SK-N-SH treated with all-trans-retinoic acid at 6 μM for 48 hours (cell line): Measurements from ENCODE around the gene L1CAM.

Experiments
- ATAC-seq: fragments of 200-7000 bp; cut with Tn5 transposase; 3 replicates; pipeline ENCODE4 v1.9.1; 2020; ENCODE audit warnings: mild to moderate bottlenecking, moderate library complexity
- ARNTL ChIP-seq: fragments of 450-650 bp; formaldehyde crosslinking; IDR thresholded peaks from 2 replicates; pipeline ENCODE4 v1.5.0; 2020; ENCODE audit warnings: low read depth, mild to moderate bottlenecking, moderate library complexity, borderline replicate concordance
- BACH2 ChIP-seq: fragments of 250-450 bp; sonication (Bioruptor Pico); IDR thresholded peaks from 2 replicates; pipeline ENCODE4 v1.9.0; 2021; ENCODE audit warnings: mild to moderate bottlenecking, borderline replicate concordance
- CREB5 ChIP-seq: fragments of 250-450 bp; sonication (Bioruptor Pico); IDR thresholded peaks from 2 replicates; pipeline ENCODE4 v1.5.1; 2020; ENCODE audit warnings: low read depth, mild to moderate bottlenecking, moderate library complexity
- CSDC2 ChIP-seq: fragments of 250-450 bp; sonication (Bioruptor Pico); IDR thresholded peaks from 2 replicates; pipeline ENCODE4 v1.5.0; 2020; ENCODE audit warnings: mild to moderate bottlenecking, moderate library complexity
- ESRRG ChIP-seq: fragments of 250-450 bp; sonication (Bioruptor Pico); IDR thresholded peaks from 2 replicates; pipeline ENCODE4 v1.6.1; 2021; ENCODE audit warnings: mild to moderate bottlenecking
- GLIS3 ChIP-seq: fragments of 250-450 bp; sonication (Bioruptor Pico); IDR thresholded peaks from 2 replicates; pipeline ENCODE4 v1.5.0; 2020; ENCODE audit warnings: mild to moderate bottlenecking, moderate library complexity
- ISL1 ChIP-seq: fragments of 250-450 bp; sonication (Bioruptor Pico); IDR thresholded peaks from 2 replicates; pipeline ENCODE4 v2.1.2; 2022; ENCODE audit warnings: mild to moderate bottlenecking, moderate library complexity
- OSR1 ChIP-seq: fragments of 250-450 bp; sonication (Bioruptor Pico); IDR thresholded peaks from 2 replicates; pipeline ENCODE4 v1.8.0; 2022; ENCODE audit warnings: moderate library complexity, mild to moderate bottlenecking, inconsistent platforms
- PPARA ChIP-seq: fragments of 250-450 bp; sonication (Bioruptor Pico); IDR thresholded peaks from 2 replicates; pipeline ENCODE4 v1.5.0; 2020; ENCODE audit warnings: mild to moderate bottlenecking, borderline replicate concordance
- RARB ChIP-seq: fragments of 250-450 bp; sonication (Bioruptor Pico); IDR thresholded peaks from 2 replicates; pipeline ENCODE4 v1.8.0; 2021; ENCODE audit warnings: mild to moderate bottlenecking, moderate library complexity
- SNAI2 ChIP-seq: fragments of 250-450 bp; sonication (Bioruptor Pico); IDR thresholded peaks from 2 replicates; pipeline ENCODE4 v1.5.0; 2020; ENCODE audit warnings: mild to moderate bottlenecking, moderate library complexity
- TCF4 ChIP-seq: fragments of 250-450 bp; sonication (Bioruptor Pico); IDR thresholded peaks from 2 replicates; pipeline ENCODE4 v1.8.0; 2021; ENCODE audit warnings: mild to moderate bottlenecking, moderate library complexity, borderline replicate concordance
- TOX ChIP-seq: fragments of 250-450 bp; sonication (Bioruptor Pico); IDR thresholded peaks from 2 replicates; pipeline ENCODE4 v1.8.0; 2021; ENCODE audit warnings: mild to moderate bottlenecking, moderate library complexity, borderline replicate concordance
- TSHZ2 ChIP-seq: fragments of 250-450 bp; sonication (Bioruptor Pico); IDR thresholded peaks from 2 replicates; pipeline ENCODE4 v1.5.0; 2020; ENCODE audit warnings: mild to moderate bottlenecking, moderate library complexity
- ZC3H10 ChIP-seq: fragments of 250-450 bp; sonication (Bioruptor Pico); IDR thresholded peaks from 2 replicates; pipeline ENCODE4 v1.5.1; 2021; ENCODE audit warnings: mild to moderate bottlenecking, moderate library complexity
- ZFP3 ChIP-seq: fragments of 250-450 bp; sonication (Bioruptor Pico); IDR thresholded peaks from 2 replicates; pipeline ENCODE4 v1.5.0; 2020; ENCODE audit warnings: mild to moderate bottlenecking, moderate library complexity
- ZFP30 ChIP-seq: fragments of 450-650 bp; formaldehyde crosslinking; IDR thresholded peaks from 2 replicates; pipeline ENCODE4 v1.5.0; 2022; ENCODE audit warnings: mild to moderate bottlenecking, moderate library complexity
- ZNF565 ChIP-seq: fragments of 450-650 bp; formaldehyde crosslinking; conservative IDR thresholded peaks from 2 replicates; pipeline ENCODE4 v1.5.0; 2020; ENCODE audit warnings: low read depth, mild to moderate bottlenecking, moderate library complexity
- ZNF70 ChIP-seq: fragments of 450-650 bp; formaldehyde crosslinking; IDR thresholded peaks from 2 replicates; pipeline ENCODE4 v1.5.0; 2020; ENCODE audit warnings: mild to moderate bottlenecking, moderate library complexity
- ZNF8 ChIP-seq: fragments of 450-650 bp; formaldehyde crosslinking; IDR thresholded peaks from 2 replicates; pipeline ENCODE4 v1.5.0; 2020; ENCODE audit warnings: mild to moderate bottlenecking, moderate library complexity
- TF ChIP-seq, protein P1 (sequence below): fragments of 250-450 bp; sonication (Bioruptor Pico); IDR thresholded peaks from 2 replicates; pipeline ENCODE4 v1.8.0; 2021; ENCODE audit warnings: low read depth, mild to moderate bottlenecking, moderate library complexity, borderline replicate concordance
- TF ChIP-seq, protein P2 (sequence below): fragments of 250-450 bp; sonication (Bioruptor Pico); IDR thresholded peaks from 2 replicates; pipeline ENCODE4 v1.8.0; 2020; ENCODE audit warnings: mild to moderate bottlenecking, moderate library complexity, borderline replicate concordance

The L1CAM gene

DNA sequence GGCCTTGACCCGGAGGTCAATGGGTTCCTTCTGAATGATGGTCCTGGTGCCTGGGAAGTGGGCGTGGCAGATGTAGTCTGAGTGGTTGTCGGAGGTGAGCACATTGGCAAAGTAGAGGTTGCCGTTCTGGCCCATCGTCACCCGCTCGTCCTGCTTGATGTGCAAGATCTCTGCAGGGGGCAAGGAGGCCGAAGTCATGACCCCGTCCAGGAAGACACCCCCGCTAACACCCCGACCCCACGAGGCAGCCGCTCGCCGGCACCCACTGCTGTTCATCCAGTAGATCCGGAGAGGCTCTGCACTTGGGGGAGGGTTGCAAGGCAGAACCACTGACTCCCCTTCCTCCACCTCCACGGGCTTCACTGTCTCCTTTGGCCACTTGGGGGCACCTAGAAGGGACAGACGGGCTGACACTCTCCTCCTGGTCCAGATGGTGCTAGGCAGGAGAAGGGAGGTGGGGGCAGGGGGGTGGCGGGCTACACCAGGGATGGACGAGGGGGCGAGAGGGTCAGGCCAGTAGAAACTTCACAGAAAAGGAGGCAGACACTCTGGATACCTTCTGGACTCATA, 15.1 kb downstream of the L1CAM start:
- no peak for TF ChIP-seq ZFP3 (CRISPR knock-in tag)
- TF ChIP-seq ZNF8 (CRISPR knock-in tag): no peak
- TF ChIP-seq CSDC2: no peak
- TF ChIP-seq TOX (CRISPR knock-in tag): no peak
- TF ChIP-seq TSHZ2 (CRISPR knock-in tag): no peak
- TF ChIP-seq BACH2 (CRISPR knock-in tag): no peak
- TF ChIP-seq TCF4 (CRISPR knock-in tag): no peak
- TF ChIP-seq ZNF70 (CRISPR knock-in tag): no peak
- TF ChIP-seq RARB: no peak
- TF ChIP-seq ZFP30 (CRISPR knock-in tag): no peak
- no peak for TF ChIP-seq CREB5 (CRISPR knock-in tag)
- no peak for TF ChIP-seq SNAI2
- TF ChIP-seq, protein P1, sequence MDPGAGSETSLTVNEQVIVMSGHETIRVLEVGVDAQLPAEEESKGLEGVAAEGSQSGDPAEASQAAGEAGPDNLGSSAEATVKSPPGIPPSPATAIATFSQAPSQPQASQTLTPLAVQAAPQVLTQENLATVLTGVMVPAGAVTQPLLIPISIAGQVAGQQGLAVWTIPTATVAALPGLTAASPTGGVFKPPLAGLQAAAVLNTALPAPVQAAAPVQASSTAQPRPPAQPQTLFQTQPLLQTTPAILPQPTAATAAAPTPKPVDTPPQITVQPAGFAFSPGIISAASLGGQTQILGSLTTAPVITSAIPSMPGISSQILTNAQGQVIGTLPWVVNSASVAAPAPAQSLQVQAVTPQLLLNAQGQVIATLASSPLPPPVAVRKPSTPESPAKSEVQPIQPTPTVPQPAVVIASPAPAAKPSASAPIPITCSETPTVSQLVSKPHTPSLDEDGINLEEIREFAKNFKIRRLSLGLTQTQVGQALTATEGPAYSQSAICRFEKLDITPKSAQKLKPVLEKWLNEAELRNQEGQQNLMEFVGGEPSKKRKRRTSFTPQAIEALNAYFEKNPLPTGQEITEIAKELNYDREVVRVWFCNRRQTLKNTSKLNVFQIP (CRISPR knock-in tag): no peak
- TF ChIP-seq, protein P2, sequence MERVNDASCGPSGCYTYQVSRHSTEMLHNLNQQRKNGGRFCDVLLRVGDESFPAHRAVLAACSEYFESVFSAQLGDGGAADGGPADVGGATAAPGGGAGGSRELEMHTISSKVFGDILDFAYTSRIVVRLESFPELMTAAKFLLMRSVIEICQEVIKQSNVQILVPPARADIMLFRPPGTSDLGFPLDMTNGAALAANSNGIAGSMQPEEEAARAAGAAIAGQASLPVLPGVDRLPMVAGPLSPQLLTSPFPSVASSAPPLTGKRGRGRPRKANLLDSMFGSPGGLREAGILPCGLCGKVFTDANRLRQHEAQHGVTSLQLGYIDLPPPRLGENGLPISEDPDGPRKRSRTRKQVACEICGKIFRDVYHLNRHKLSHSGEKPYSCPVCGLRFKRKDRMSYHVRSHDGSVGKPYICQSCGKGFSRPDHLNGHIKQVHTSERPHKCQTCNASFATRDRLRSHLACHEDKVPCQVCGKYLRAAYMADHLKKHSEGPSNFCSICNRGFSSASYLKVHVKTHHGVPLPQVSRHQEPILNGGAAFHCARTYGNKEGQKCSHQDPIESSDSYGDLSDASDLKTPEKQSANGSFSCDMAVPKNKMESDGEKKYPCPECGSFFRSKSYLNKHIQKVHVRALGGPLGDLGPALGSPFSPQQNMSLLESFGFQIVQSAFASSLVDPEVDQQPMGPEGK: no peak
- TF ChIP-seq OSR1: no peak
- TF ChIP-seq PPARA (CRISPR knock-in tag): no peak
- no peak for TF ChIP-seq ARNTL (CRISPR knock-in tag)
- no peak for TF ChIP-seq ZNF565 (CRISPR knock-in tag)
- TF ChIP-seq ISL1 (CRISPR knock-in tag): no peak
- no peak for TF ChIP-seq ESRRG (CRISPR knock-in tag)
- TF ChIP-seq, all 23 proteins: peak for 0

DNA sequence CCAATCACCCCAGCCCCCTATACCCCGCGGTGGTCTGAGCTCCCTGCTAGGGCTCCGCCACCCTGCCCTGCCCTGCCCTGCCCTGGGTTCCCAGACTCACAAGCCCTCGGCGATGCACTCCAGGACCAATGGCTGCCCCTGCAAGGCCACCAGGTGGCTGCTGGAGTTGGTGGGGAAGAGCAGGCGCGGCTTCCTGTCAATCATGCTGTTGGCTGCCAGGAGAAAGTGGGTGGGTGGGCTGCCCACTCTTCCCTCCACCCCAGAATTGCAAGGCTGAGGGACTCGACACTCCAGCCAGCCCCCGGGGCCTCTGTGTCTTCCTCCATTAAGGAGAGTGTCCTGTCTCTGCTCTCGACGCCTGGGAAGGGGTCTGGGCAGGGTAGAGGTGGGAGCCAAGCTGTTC, 15.7 kb downstream of the L1CAM start:
- no peak for TF ChIP-seq ZC3H10 (CRISPR knock-in tag)
- TF ChIP-seq GLIS3 (CRISPR knock-in tag): no peak
- TF ChIP-seq ISL1 (CRISPR knock-in tag): no peak
- TF ChIP-seq PPARA (CRISPR knock-in tag): no peak
- TF ChIP-seq, protein P2: no peak
- ATAC-seq: no peak

More for the DNA sequence above, 15.1 kb downstream of the L1CAM start:
- ATAC-seq: no peak
